ELR (cell line): ENCODE data around the gene MC4R.

ENCODE experiments used
- DNase-seq: peaks from one replicate; pipeline ENCODE4 v3.0.0-alpha.2; 2015; ENCODE audit warnings: low read depth

Gene MC4R

GRCh38 chr18:60327880-60328279 lies 44.7 kb downstream of the MC4R start:
- no peak for DNase-seq

GRCh38 chr18:60322591-60322990 lies 50.0 kb downstream of the MC4R start:
- no peak for DNase-seq
